ENCODE data around the gene SPAG9.

The SPAG9 gene

DNA sequence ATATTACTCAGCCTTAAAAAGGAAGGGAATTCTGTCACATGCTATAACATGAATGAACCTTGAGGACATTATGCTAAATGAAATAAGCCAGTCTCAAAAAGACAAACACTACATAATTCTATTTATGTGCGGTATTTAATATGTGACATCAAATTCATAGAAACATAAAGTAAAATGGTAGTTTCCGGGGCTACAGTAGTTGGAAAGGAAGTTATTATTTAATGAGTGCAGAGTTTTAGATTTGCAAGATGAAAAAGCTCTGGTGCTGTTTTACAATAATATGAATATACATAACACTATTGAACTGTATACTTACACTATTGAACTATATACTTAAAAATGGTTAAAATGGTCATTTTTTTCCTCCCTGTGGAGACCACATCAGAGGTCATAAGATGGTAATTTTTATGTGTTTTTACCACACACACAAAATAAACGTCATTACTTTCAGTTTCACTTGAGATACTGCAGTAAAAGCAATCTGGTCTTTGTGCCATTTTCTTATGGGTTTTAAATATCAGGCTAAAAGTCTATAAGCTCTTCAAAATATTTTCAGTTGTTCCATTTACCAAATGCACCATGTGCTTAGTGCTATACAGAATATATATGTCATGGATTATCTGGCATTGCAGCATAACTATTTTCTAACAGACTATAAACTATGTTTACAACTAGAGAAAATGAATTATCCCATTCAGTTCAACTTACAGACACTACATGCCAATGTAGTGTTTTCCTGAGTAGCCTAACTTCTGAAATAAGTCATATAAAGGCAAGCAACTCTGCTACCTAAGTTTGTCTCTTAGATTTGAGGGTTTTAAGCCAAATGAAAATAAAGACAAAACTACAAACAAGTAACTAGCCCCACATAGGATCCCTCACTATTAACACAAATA, 90.9 kb downstream of the SPAG9 start:
- DNase-seq = no peak

DNA sequence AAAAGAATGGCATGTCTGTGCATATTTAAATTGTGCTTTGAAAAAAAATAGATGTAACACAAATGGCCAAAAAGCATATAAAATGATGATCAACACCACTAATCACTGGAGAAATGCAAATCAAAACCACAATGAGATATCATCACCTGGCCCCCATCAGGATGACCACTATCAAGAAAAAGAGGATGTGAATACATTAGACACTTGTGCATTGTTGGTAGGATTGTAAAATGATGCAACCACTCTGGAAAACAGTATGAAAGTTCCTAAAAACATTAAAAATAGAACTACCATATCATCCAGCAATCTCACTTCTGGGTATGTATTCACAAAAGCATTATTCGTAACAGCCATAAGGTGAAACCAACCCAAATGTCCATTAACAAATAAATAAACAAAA, 91.5 kb downstream of the SPAG9 start:
- DNase-seq = no peak

- DNase-seq = no peak
Observed at GRCh38 chr17:51028176-51028863, 92.3 kb downstream of the SPAG9 start.

GRCh38 chr17:51018541-51018940, 102.1 kb downstream of the SPAG9 start:
- no peak for DNase-seq

GRCh38 chr17:51017270-51017669, 103.4 kb downstream of the SPAG9 start:
- no peak for DNase-seq

- no peak for DNase-seq
Observed at GRCh38 chr17:51016099-51016498, 104.6 kb downstream of the SPAG9 start.

DNA sequence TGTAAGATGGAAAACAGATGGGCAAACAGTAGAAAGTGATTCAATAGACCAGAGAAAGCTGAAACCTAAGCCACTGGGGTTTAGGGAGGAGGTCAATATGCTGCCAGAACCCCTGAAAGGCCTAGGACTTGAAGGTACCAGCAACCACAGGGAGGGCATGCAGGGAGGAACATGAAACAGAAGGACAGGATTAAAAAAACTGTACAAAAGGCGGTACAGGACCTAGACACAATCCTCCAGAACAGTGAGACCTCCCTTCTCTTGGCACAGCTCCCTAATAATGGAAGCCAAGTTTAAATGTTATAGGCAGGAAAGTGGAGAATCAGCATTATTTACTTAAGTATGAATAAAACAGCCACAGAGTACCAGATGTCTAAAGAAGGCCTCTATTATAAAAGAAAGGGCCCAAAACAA, 105.5 kb downstream of the SPAG9 start:
- DNase-seq = peak; percentile 52

- no peak for DNase-seq
Observed at GRCh38 chr17:51014129-51014528, 106.5 kb downstream of the SPAG9 start.

DNA sequence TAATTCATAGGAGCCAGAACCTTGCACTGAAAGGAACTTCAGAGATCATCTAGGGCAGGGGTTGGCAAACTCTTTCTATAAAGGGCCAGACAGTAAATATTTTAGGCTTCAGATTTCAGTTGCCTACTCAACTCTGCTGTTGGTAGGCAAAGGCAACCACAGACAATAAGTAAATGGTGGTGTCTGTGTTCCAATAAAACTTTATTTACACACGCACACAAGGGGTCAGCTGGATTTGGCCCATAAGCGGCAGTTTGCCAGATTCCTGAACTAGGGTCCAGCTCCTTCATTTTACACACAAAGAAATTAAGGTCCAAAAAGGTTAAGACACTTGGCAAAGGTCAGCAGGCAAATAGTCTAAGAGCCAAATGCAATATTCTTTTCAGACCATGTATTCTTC, 107.3 kb downstream of the SPAG9 start:
- no peak for DNase-seq

DNA sequence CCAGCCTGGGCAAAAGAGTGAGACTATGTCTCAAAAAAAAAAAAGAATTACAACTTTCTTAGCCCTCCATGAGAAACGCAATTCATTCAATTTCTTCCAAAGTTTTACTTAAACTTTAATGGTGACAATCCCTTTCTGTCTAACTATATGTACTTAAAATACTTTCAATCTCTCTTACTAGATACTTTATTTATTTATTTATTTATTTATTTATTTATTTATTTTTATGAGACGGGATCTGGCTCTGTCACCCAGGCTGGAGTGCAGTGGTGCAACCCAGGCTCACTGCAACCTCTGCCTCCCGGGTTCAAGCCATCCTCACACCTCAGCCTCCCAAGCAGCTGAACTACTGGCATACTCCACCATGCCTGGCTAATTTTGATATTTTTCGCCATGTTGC, 108.1 kb downstream of the SPAG9 start:
- no peak for DNase-seq

DNA sequence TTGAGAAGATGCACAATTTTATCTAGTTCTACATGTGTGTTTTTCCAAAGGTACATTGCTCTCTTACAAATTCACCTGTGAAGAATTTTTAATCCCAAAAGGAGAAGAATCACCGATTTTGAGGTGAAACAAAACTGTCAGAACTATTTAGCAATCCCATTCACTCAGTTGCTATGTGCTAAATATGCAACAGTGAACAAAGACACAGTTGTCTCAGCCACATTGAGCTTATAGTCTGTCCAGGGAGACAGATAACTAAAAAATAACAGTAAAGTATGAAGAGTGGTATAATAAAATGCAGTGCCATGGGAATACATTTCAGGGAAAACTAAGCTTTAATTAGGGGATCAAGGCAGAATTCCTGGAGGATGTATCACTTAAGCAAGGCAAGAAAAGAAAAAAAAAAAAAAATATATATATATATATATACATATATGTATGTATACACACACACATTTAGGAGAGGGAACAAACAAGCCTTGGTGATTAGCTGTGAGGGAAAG, 110.4 kb downstream of the SPAG9 start:
- DNase-seq = no peak

DNA sequence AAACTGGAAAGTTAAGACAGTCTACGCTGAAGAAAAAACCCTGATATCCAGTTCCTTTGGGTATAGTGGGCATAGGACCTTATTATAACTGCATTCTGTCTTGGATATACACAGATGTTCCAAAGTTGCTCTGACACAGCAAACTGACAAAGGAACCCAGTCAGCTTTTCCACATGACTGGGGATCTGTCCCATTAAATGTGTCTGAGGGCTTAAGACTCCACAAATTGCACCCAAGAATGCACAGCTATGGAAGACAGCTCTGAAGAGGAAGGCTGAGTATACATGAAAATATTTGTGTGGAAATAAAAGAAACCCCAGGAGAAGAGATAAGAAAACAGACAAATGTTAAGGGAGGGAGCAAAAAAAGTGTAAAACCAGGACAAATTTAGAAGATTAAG, 114.1 kb downstream of the SPAG9 start:
- no peak for DNase-seq

- DNase-seq = no peak
Observed at GRCh38 chr17:51005768-51006167, 114.9 kb downstream of the SPAG9 start.

GRCh38 chr17:51004249-51004648, 116.4 kb downstream of the SPAG9 start:
- DNase-seq = no peak

- peak; percentile 51 for DNase-seq
Observed at GRCh38 chr17:51000835-51001638, 119.6 kb downstream of the SPAG9 start.

DNA sequence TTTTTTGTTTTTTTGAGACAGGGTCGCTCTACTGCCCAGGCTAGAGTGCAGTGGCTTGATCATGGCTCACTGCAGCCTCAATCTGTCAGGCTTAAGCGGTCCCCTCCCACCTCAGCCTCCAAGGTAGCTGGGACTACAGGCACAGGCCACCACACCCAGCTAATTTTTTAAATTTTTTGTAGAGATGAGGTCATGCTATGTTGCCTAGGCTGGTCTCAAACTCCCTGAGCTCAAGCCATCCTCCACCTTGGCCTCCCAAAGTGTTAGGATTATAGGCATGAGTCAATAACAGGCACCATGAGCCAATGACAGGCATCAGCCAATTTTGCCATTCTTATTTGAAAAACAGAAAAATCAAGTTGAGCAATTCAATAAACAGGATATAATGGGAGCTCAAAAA, 125.0 kb downstream of the SPAG9 start:
- no peak for DNase-seq

GRCh38 chr17:50993544-50993943, 127.1 kb downstream of the SPAG9 start:
- DNase-seq = no peak

GRCh38 chr17:50989149-50989548, 131.5 kb downstream of the SPAG9 start:
- DNase-seq = no peak

DNA sequence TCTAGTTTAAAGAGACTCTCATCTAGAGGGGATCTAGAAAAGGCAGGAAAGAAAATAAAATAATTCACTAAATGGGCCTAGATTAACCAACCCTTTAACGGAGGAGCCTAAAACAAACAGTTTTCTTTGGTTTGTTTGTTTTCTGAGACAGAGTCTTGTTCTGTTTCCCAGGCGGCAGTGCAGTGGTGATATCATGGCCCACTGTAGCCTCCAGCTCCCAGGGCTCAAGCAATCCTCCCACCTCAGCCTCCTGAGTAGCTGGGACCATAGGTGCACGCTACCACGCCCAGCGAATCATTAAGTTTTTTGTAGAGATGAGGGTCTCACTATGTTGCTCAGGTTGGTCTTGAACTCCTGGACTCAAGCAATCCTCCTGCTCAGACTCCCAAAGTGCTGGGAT, 132.2 kb downstream of the SPAG9 start:
- no peak for DNase-seq

DNA sequence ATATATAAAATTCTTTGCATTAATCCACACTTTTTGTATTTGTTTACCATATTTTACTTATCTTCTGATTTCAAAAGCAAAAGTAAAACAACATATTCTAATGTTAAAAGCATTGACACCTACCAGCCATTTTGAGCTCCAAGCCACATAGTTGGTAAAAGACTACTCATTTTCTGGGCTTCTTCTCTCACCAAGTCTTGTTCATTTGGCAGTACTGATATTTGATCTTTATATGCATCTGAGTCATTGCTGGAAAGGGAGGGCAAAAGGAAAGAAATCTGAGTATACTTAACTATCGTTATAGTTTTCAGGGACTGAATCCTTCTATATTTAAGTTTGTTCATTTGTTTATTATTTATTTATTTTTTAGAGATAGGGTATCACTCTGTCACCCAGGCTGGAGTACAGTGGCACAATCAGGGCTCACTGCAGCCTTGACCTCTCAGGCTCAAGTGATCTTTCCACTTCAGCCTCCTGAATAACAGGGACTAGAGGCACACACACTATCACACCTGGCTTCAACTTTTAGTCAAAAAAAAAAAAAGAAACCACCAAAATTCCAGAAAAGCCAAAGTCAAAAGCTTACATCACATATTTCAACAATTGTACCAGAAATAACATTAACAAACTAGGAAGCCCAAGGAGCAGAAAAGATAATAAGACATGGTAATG, 133.5 kb downstream of the SPAG9 start:
- DNase-seq = no peak

- DNase-seq = no peak
Observed at GRCh38 chr17:50981279-50981678, 139.4 kb downstream of the SPAG9 start.

DNA sequence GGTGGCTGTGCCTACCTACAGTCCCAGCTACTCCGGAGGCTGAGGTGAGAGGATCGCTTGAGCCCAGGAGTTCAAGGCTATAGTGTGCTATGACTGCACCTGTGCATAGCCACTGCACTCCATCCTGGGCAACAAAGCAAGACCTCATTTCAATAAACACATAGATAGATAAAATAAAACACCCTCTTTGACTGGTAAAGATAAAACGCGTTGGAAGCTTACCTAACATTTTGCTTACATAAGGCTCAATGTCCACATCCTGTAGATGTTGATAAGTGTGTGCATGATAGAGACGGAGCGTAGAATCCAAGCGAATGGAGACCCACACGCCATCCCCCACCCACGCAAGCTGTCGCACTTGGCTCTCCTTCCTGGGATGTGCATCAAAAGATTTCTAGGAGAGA, 141.1 kb downstream of the SPAG9 start:
- DNase-seq = no peak

Data from NCI-H146 (cell line).